WI38 (cell line): ENCODE measurements around the gene GAL3ST3.
"Not testable (repeated sequence)": the region's sequence is repeated elsewhere in the genome, so short reads cannot be mapped to it uniquely, and the experiment has no call there.

Source experiments
- H3K4me3 ChIP-seq: 2 replicates; pipeline ENCODE4 v1.5.1; 2011; ENCODE audit warnings: low read depth, mild to moderate bottlenecking, control low read depth, low read length
- CTCF ChIP-seq: IDR thresholded peaks from 2 replicates; pipeline ENCODE4 v1.5.1; 2012; ENCODE audit warnings: low read depth, mild to moderate bottlenecking, control low read depth, low read length

GAL3ST3 gene

GRCh38 chr11:66026017-66026529 lies 22.9 kb downstream of the GAL3ST3 start, which contains the start of gene CATSPER1:
CATSPER1 (minus strand) TSS chr11:66026479; CDS start chr11:66026379, 100 bp downstream.
- no peak for TF ChIP-seq CTCF
- no peak within 1 kb of the TSS for H3K4me3 ChIP-seq

- not testable (repeated sequence) for H3K4me3 ChIP-seq
These were observed 25.8 kb downstream of the GAL3ST3 start for GRCh38 chr11:66023186-66023440.

GRCh38 chr11:66022401-66023185 lies 26.4 kb downstream of the GAL3ST3 start:
- no peak overlapping the region for H3K4me3 ChIP-seq
- TF ChIP-seq CTCF: peak; percentile 89

GRCh38 chr11:66020618-66021357 lies 28.2 kb downstream of the GAL3ST3 start:
- no peak for TF ChIP-seq CTCF
- no peak overlapping the region for H3K4me3 ChIP-seq

GRCh38 chr11:66020212-66020611 lies 28.7 kb downstream of the GAL3ST3 start:
- TF ChIP-seq CTCF: no peak

GRCh38 chr11:66017321-66017720 lies 31.6 kb downstream of the GAL3ST3 start:
- TF ChIP-seq CTCF: no peak

More at GRCh38 chr11:66020212-66020611, 28.7 kb downstream of the GAL3ST3 start:
- no peak overlapping the region for H3K4me3 ChIP-seq

GRCh38 chr11:66016793-66017177 lies 32.2 kb downstream of the GAL3ST3 start:
- no peak overlapping the region for H3K4me3 ChIP-seq
- no peak for TF ChIP-seq CTCF

More at GRCh38 chr11:66017321-66017720, 31.6 kb downstream of the GAL3ST3 start:
- no peak overlapping the region for H3K4me3 ChIP-seq
